CD14-positive monocyte (primary cell): ENCODE measurements around the gene IGF1R. TPM values are rescaled to one million over a fixed set of nuclear protein-coding genes. Genes with fewer than 3 reads are reported as not detected.

ENCODE experiments used
- DNase-seq, 3 donors: peaks; one replicate each; pipeline ENCODE4 v3.0.0-alpha.2; 2011 to 2022
- H2AFZ ChIP-seq: 2 replicates; pipeline ENCODE4 v1.6.0; 2012; ENCODE audit warnings: mild to moderate bottlenecking, low read depth, low read length, inconsistent platforms; ENCODE audit not compliant: insufficient read depth, poor library complexity, severe bottlenecking
- H3K27ac ChIP-seq, 2 donors: 1 replicate in 1 of 2; 2 replicates in 1 of 2; pipeline ENCODE4 v1.5.1; 2012 to 2013; ENCODE audit warnings: low read length in 2 of 2, control low read depth in 1 of 2, inconsistent platforms in 1 of 2, low read depth in 1 of 2, mild to moderate bottlenecking in 1 of 2
- H3K27me3 ChIP-seq, 2 donors: one replicate each; pipeline versions ENCODE4 v1.6.0 to v1.6.1; 2011 to 2013; ENCODE audit warnings: low read length in 2 of 2; ENCODE audit not compliant: control insufficient read depth in 2 of 2, insufficient read depth in 2 of 2
- H3K36me3 ChIP-seq, 2 donors: replicated peaks in 1 of 2; 1 replicate in 1 of 2; 2 replicates in 1 of 2; pipeline versions ENCODE4 v1.5.1 to v1.6.1; 2012 to 2013; ENCODE audit warnings: low read length in 2 of 2, control low read depth in 1 of 2, inconsistent platforms in 1 of 2, mild to moderate bottlenecking in 1 of 2; ENCODE audit not compliant: insufficient read depth in 2 of 2, control insufficient read depth in 1 of 2
- H3K4me1 ChIP-seq, 2 donors: 1 replicate in 1 of 2; 2 replicates in 1 of 2; pipeline versions ENCODE4 v1.5.1 to v1.6.1; 2012 to 2013; ENCODE audit warnings: low read length in 2 of 2, control low read depth in 1 of 2, inconsistent platforms in 1 of 2, mild to moderate bottlenecking in 1 of 2, moderate library complexity in 1 of 2; ENCODE audit not compliant: insufficient read depth in 2 of 2, control insufficient read depth in 1 of 2
- H3K4me2 ChIP-seq: replicated peaks from 2 replicates; pipeline ENCODE3; 2012; ENCODE audit warnings: low read length, moderate library complexity, mild to moderate bottlenecking; ENCODE audit not compliant: poor library complexity, severe bottlenecking; ENCODE audit errors: extremely low read depth
- H3K4me3 ChIP-seq, 3 experiments: fragments of 200-600 bp in 1 of 3; sonication (generic) in 1 of 3; replicated peaks in 1 of 3; 1 replicate in 2 of 3; 2 replicates in 1 of 3; pipeline ENCODE4 v1.5.1; 2011 to 2013; ENCODE audit warnings: low read length in 3 of 3, mild to moderate bottlenecking in 3 of 3, control low read depth in 2 of 3, low read depth in 2 of 3, inconsistent platforms in 1 of 3, moderate library complexity in 1 of 3
- H3K79me2 ChIP-seq: 2 replicates; pipeline ENCODE4 v1.6.0; 2012; ENCODE audit warnings: mild to moderate bottlenecking, control low read depth, inconsistent platforms, low read length, moderate library complexity; ENCODE audit not compliant: insufficient read depth
- H3K9ac ChIP-seq: 2 replicates; pipeline ENCODE4 v1.6.0; 2017; ENCODE audit warnings: low read length, mild to moderate bottlenecking; ENCODE audit not compliant: insufficient read depth, poor library complexity, severe bottlenecking
- H3K9me3 ChIP-seq, 2 donors: replicated peaks in 1 of 2; 1 replicate in 1 of 2; 2 replicates in 1 of 2; pipeline versions ENCODE4 v1.5.1 to v1.6.1; 2012 to 2013; ENCODE audit warnings: low read length in 2 of 2, control low read depth in 1 of 2; ENCODE audit not compliant: control insufficient read depth in 1 of 2, insufficient read depth in 1 of 2
- H4K20me1 ChIP-seq: 2 replicates; pipeline ENCODE4 v1.6.0; 2012; ENCODE audit warnings: mild to moderate bottlenecking, low read length, control low read depth, moderate library complexity; ENCODE audit not compliant: insufficient read depth
- H3K27ac Mint-ChIP-seq, 7 donors: one replicate each; pipeline ENCODE4 v1.8.0; 2020; ENCODE audit warnings: mild to moderate bottlenecking in 7 of 7, mixed read lengths in 7 of 7, moderate library complexity in 6 of 7, inconsistent platforms in 2 of 7
- H3K27me3 Mint-ChIP-seq, 3 donors: one replicate each; pipeline ENCODE4 v1.8.0; 2021 to 2022; ENCODE audit warnings: low read depth in 3 of 3, mild to moderate bottlenecking in 3 of 3, mixed read lengths in 3 of 3, moderate library complexity in 3 of 3, inconsistent platforms in 1 of 3
- H3K36me3 Mint-ChIP-seq, 2 donors: one replicate each; pipeline ENCODE4 v1.8.0; 2020; ENCODE audit warnings: mixed read lengths in 2 of 2, inconsistent platforms in 1 of 2, mild to moderate bottlenecking in 1 of 2
- H3K4me1 Mint-ChIP-seq: one replicate; pipeline ENCODE4 v1.8.0; 2020; ENCODE audit warnings: mild to moderate bottlenecking, mixed read lengths
- H3K4me3 Mint-ChIP-seq, 2 donors: one replicate each; pipeline ENCODE4 v1.8.0; 2020; ENCODE audit warnings: mild to moderate bottlenecking in 2 of 2, mixed read lengths in 2 of 2, moderate library complexity in 1 of 2
- H3K9me3 Mint-ChIP-seq, 7 donors: one replicate each; pipeline ENCODE4 v1.8.0; 2020 to 2022; ENCODE audit warnings: mixed read lengths in 7 of 7, mild to moderate bottlenecking in 6 of 7, moderate library complexity in 6 of 7, inconsistent platforms in 2 of 7
- CTCF ChIP-seq: fragments of 200-600 bp; IDR thresholded peaks from one replicate; pipeline ENCODE4 v1.8.0; 2022; ENCODE audit warnings: antibody characterized with exemption, mild to moderate bottlenecking
- WGBS: methylation state at CpG from one replicate; pipeline ENCODE4 v1.1.5; 2013; ENCODE audit warnings: missing lambda C conversion rate; ENCODE audit not compliant: insufficient coverage; 5-methylcytosine and 5-hydroxymethylcytosine counted together
- intact Hi-C, 2 donors: fragments of 100-400 bp; cut with micrococcal nuclease; formaldehyde crosslinking; loops; one replicate each; pipeline versions ENCODE4 v1.15.0 to v1.15.1; 2023
- polyA plus RNA-seq, 3 donors: library from polyadenylated mRNA; depleted of rRNA in 1 of 3; unstranded in 2 of 3; stranded (reverse) in 1 of 3; fragments of 300-500 nt in 2 of 3; fragments of >200 nt in 1 of 3; fragmentation: Illumina TruSeq in 2 of 3; gene quantifications; 1 replicate in 2 of 3; 2 replicates in 1 of 3; pipeline ENCODE4 v1.2.3, GENCODE V29; 2012 to 2021

IGF1R gene
- polyA plus RNA-seq, 3 donors: 0.35 to 4.9 (median 0.67) TPM

- Histone ChIP-seq H3K9ac (no peak overlapping the region), H3K4me2 (no peak overlapping the region), H3K27ac (no peak overlapping the region), H3K36me3 (peaks cover 25 to 89% of the 10 kb centered on the region in 2 donors), H3K79me2 (no peaks in the 10 kb centered on the region), H2AFZ (no peak overlapping the region), H3K27me3 (no peaks in the 10 kb centered on the region), H3K9me3 (no peaks in the 10 kb centered on the region), H4K20me1 (no peaks in the 10 kb centered on the region), H3K4me3 (no peak overlapping the region), H3K4me1 (peaks cover 11% of the 10 kb centered on the region in 2 donors)
- H3K4me1 Mint-ChIP-seq: peaks cover 30% of the 10 kb centered on the region
- no peaks in the 10 kb centered on the region for H3K9me3 Mint-ChIP-seq
- DNase-seq: no peak
- TF ChIP-seq CTCF: no peak
- peaks cover 68 to 81% of the 10 kb centered on the region in 2 donors for H3K36me3 Mint-ChIP-seq
- intact Hi-C loops: no loop called here
- peak overlapping the region in 1 of 7 donors; percentile 43 for H3K27ac Mint-ChIP-seq
- WGBS: 80% methylated on average over 18 of the region's 19 CpGs
- H3K27me3 Mint-ChIP-seq: no peaks in the 10 kb centered on the region
- H3K4me3 Mint-ChIP-seq: peak overlapping the region in 1 of 2 donors; percentile 4
Observed at GRCh38 chr15:98953000-98953787, 304.9 kb downstream of the IGF1R start.

- H3K4me2 ChIP-seq: no peak overlapping the region
- 98% methylated on average over 15 of the region's 16 CpGs for WGBS
Observed at GRCh38 chr15:98953968-98954367, 305.6 kb downstream of the IGF1R start.

More at GRCh38 chr15:98953968-98954367, 305.6 kb downstream of the IGF1R start:
- Histone ChIP-seq H3K36me3 (peaks cover 21 to 87% of the 10 kb centered on the region in 2 donors), H3K27ac (no peak overlapping the region), H4K20me1 (no peaks in the 10 kb centered on the region), H2AFZ (no peak overlapping the region), H3K79me2 (no peaks in the 10 kb centered on the region), H3K9ac (no peak overlapping the region), H3K27me3 (no peaks in the 10 kb centered on the region), H3K4me1 (peaks cover 11% of the 10 kb centered on the region in 2 donors), H3K9me3 (no peaks in the 10 kb centered on the region), H3K4me3 (no peak overlapping the region)
- H3K4me1 Mint-ChIP-seq: peaks cover 30% of the 10 kb centered on the region
- intact Hi-C loops: no loop called here
- no peak for TF ChIP-seq CTCF
- no peaks in the 10 kb centered on the region for H3K9me3 Mint-ChIP-seq
- no peak for DNase-seq
- no peaks in the 10 kb centered on the region for H3K27me3 Mint-ChIP-seq
- no peak overlapping the region for H3K27ac Mint-ChIP-seq
- H3K4me3 Mint-ChIP-seq: no peak overlapping the region
- peaks cover 69 to 83% of the 10 kb centered on the region in 2 donors for H3K36me3 Mint-ChIP-seq
